ENCODE data around the gene SCYL1.
A peak's percentile ranks its signal among the peaks of the same experiment; 100 is the strongest.
"Not testable (repeated sequence)": the region's sequence is repeated elsewhere in the genome, so short reads cannot be mapped to it uniquely, and the experiment has no call there.

SCYL1 gene

GRCh38 chr11:65557280-65558001 is 32.6 kb downstream of the SCYL1 start:
- no peak for DNase-seq (ENCODE audit: insufficient read length, low spot score)
- no peak for TF ChIP-seq POU2F2 (IDR thresholded peaks at IDR 0.05; ENCODE audit: low read depth, low read length)
- no peak for FAIRE-seq

- TF ChIP-seq TAF1 (IDR thresholded peaks at IDR 0.05; ENCODE audit: low read depth, low read length) (no peak), POU2F2 (IDR thresholded peaks at IDR 0.05; ENCODE audit: low read depth, low read length) (no peak), PAX5 (IDR thresholded peaks at IDR 0.05; ENCODE audit: insufficient read depth, low read length, severe bottlenecking) (no peak), SPI1 (IDR thresholded peaks at IDR 0.05; ENCODE audit: low read depth, low read length) (no peak), POLR2A (IDR thresholded peaks at IDR 0.05; ENCODE audit: low read depth, low read length) (no peak), POLR2AphosphoS5 (IDR thresholded peaks at IDR 0.05; ENCODE audit: low read depth, low read length) (no peak)
- DNase-seq (ENCODE audit: insufficient read length, low spot score) (peak; percentile 70), FAIRE-seq (no peak)
These were observed 33.4 kb downstream of the SCYL1 start, which contains the start of gene LTBP3 for GRCh38 chr11:65558002-65558929. Gene LTBP3, minus strand, starts transcription at chr11:65558359. Its CDS starts 400 bp downstream, at chr11:65557959.

GRCh38 chr11:65558930-65559509 is 34.1 kb downstream of the SCYL1 start:
- DNase-seq (ENCODE audit: insufficient read length, low spot score) (no peak), FAIRE-seq (no peak)
- TF ChIP-seq TAF1 (IDR thresholded peaks at IDR 0.05; ENCODE audit: low read depth, low read length), result no peak

- DNase-seq (ENCODE audit: insufficient read length, low spot score) (no peak), FAIRE-seq (no peak)
- TF ChIP-seq SPI1 (IDR thresholded peaks at IDR 0.05; ENCODE audit: low read depth, low read length), result no peak
- no peak for TF ChIP-seq POU2F2 (IDR thresholded peaks at IDR 0.05; ENCODE audit: low read depth, low read length)
- TF ChIP-seq PAX5 (IDR thresholded peaks at IDR 0.05; ENCODE audit: insufficient read depth, low read length, severe bottlenecking), result no peak
- no peak for TF ChIP-seq POLR2AphosphoS5 (IDR thresholded peaks at IDR 0.05; ENCODE audit: low read depth, low read length)
- no peak for TF ChIP-seq TAF1 (IDR thresholded peaks at IDR 0.05; ENCODE audit: low read depth, low read length)
- TF ChIP-seq POLR2A (IDR thresholded peaks at IDR 0.05; ENCODE audit: low read depth, low read length), result no peak
These were observed 34.7 kb downstream of the SCYL1 start for GRCh38 chr11:65559535-65559934.

GRCh38 chr11:65559951-65560537 is 35.2 kb downstream of the SCYL1 start:
- no peak for TF ChIP-seq POU2F2 (IDR thresholded peaks at IDR 0.05; ENCODE audit: low read depth, low read length)
- no peak for TF ChIP-seq SPI1 (IDR thresholded peaks at IDR 0.05; ENCODE audit: low read depth, low read length)
- no peak for TF ChIP-seq POLR2AphosphoS5 (IDR thresholded peaks at IDR 0.05; ENCODE audit: low read depth, low read length)
- no peak for TF ChIP-seq POLR2A (IDR thresholded peaks at IDR 0.05; ENCODE audit: low read depth, low read length)
- TF ChIP-seq PAX5 (IDR thresholded peaks at IDR 0.05; ENCODE audit: insufficient read depth, low read length, severe bottlenecking), result no peak
- TF ChIP-seq TAF1 (IDR thresholded peaks at IDR 0.05; ENCODE audit: low read depth, low read length), result no peak
- DNase-seq (ENCODE audit: insufficient read length, low spot score) (no peak), FAIRE-seq (no peak)

GRCh38 chr11:65560555-65561418 is 35.9 kb downstream of the SCYL1 start:
- FAIRE-seq (no peak), DNase-seq (ENCODE audit: insufficient read length, low spot score) (no peak)
- TF ChIP-seq SPI1 (IDR thresholded peaks at IDR 0.05; ENCODE audit: low read depth, low read length), result no peak
- TF ChIP-seq TAF1 (IDR thresholded peaks at IDR 0.05; ENCODE audit: low read depth, low read length), result no peak
- TF ChIP-seq PAX5 (IDR thresholded peaks at IDR 0.05; ENCODE audit: insufficient read depth, low read length, severe bottlenecking), result no peak
- no peak for TF ChIP-seq POLR2A (IDR thresholded peaks at IDR 0.05; ENCODE audit: low read depth, low read length)
- no peak for TF ChIP-seq POLR2AphosphoS5 (IDR thresholded peaks at IDR 0.05; ENCODE audit: low read depth, low read length)

- DNase-seq (ENCODE audit: insufficient read length, low spot score) (no peak), FAIRE-seq (no peak)
- no peak for TF ChIP-seq SPI1 (IDR thresholded peaks at IDR 0.05; ENCODE audit: low read depth, low read length)
- no peak for TF ChIP-seq POLR2AphosphoS5 (IDR thresholded peaks at IDR 0.05; ENCODE audit: low read depth, low read length)
- no peak for TF ChIP-seq POU2F2 (IDR thresholded peaks at IDR 0.05; ENCODE audit: low read depth, low read length)
- no peak for TF ChIP-seq PAX5 (IDR thresholded peaks at IDR 0.05; ENCODE audit: insufficient read depth, low read length, severe bottlenecking)
- TF ChIP-seq TAF1 (IDR thresholded peaks at IDR 0.05; ENCODE audit: low read depth, low read length), result no peak
These were observed 37.1 kb downstream of the SCYL1 start for GRCh38 chr11:65562020-65562419.

GRCh38 chr11:65562788-65563187 is 37.9 kb downstream of the SCYL1 start:
- DNase-seq (ENCODE audit: insufficient read length, low spot score) (no peak), FAIRE-seq (no peak)
- no peak for TF ChIP-seq POLR2AphosphoS5 (IDR thresholded peaks at IDR 0.05; ENCODE audit: low read depth, low read length)
- no peak for TF ChIP-seq POLR2A (IDR thresholded peaks at IDR 0.05; ENCODE audit: low read depth, low read length)
- no peak for TF ChIP-seq TAF1 (IDR thresholded peaks at IDR 0.05; ENCODE audit: low read depth, low read length)
- TF ChIP-seq POU2F2 (IDR thresholded peaks at IDR 0.05; ENCODE audit: low read depth, low read length), result no peak
- no peak for TF ChIP-seq PAX5 (IDR thresholded peaks at IDR 0.05; ENCODE audit: insufficient read depth, low read length, severe bottlenecking)
- TF ChIP-seq SPI1 (IDR thresholded peaks at IDR 0.05; ENCODE audit: low read depth, low read length), result no peak

GRCh38 chr11:65563601-65564000 is 38.7 kb downstream of the SCYL1 start:
- no peak for DNase-seq (ENCODE audit: insufficient read length, low spot score)
- no peak for FAIRE-seq
- no peak for TF ChIP-seq TAF1 (IDR thresholded peaks at IDR 0.05; ENCODE audit: low read depth, low read length)
- TF ChIP-seq POLR2A (IDR thresholded peaks at IDR 0.05; ENCODE audit: low read depth, low read length), result no peak
- TF ChIP-seq SPI1 (IDR thresholded peaks at IDR 0.05; ENCODE audit: low read depth, low read length), result no peak
- no peak for TF ChIP-seq POLR2AphosphoS5 (IDR thresholded peaks at IDR 0.05; ENCODE audit: low read depth, low read length)
- TF ChIP-seq PAX5 (IDR thresholded peaks at IDR 0.05; ENCODE audit: insufficient read depth, low read length, severe bottlenecking), result no peak

- DNase-seq (ENCODE audit: insufficient read length, low spot score), result not testable (repeated sequence)
These were observed 40.1 kb downstream of the SCYL1 start for GRCh38 chr11:65564879-65565559.

More at GRCh38 chr11:65564879-65565559, 40.1 kb downstream of the SCYL1 start:
- not testable (repeated sequence) for FAIRE-seq
